DOHH2 (cell line): ENCODE results near the gene DPYD.

ENCODE experiments used
- CTCF ChIP-seq: fragments of 200-600 bp; sonication (generic); IDR thresholded peaks from one replicate; pipeline ENCODE4 v1.5.1; 2014; ENCODE audit warnings: antibody characterized with exemption, mild to moderate bottlenecking, low read depth, low read length; ENCODE audit not compliant: poor library complexity, severe bottlenecking
- EZH2phosphoT487 ChIP-seq: fragments of 200-600 bp; sonication (generic); IDR thresholded peaks from 2 replicates; pipeline ENCODE4 v1.6.1; 2017; ENCODE audit warnings: borderline replicate concordance, mild to moderate bottlenecking, antibody characterized with exemption, low read length, moderate library complexity, mixed read lengths

GRCh38 chr1:97144527-97144926, 776.3 kb downstream of the DPYD start:
- TF ChIP-seq CTCF (no peak), EZH2phosphoT487 (no peak)
